HG03066 (cell line): ENCODE data around the gene TFF3.
"Not testable (repeated sequence)": the region's sequence is repeated elsewhere in the genome, so short reads cannot be mapped to it uniquely, and the experiment has no call there.

Experiments
- ATAC-seq: cut with Tn5 transposase; IDR thresholded peaks from one replicate; pipeline ENCODE4 v1.9.1; 2021; ENCODE audit warnings: low read depth; ENCODE audit not compliant: unreplicated experiment

TFF3 gene

GRCh38 chr21:42307106-42307505, 8.1 kb downstream of the TFF3 start:
- no peak for ATAC-seq

GRCh38 chr21:42306366-42307035, 8.7 kb downstream of the TFF3 start:
- no peak for ATAC-seq

GRCh38 chr21:42305707-42306147, 9.5 kb downstream of the TFF3 start:
- ATAC-seq = no peak

GRCh38 chr21:42304556-42305454, 10.4 kb downstream of the TFF3 start:
- ATAC-seq = no peak

GRCh38 chr21:42303443-42303842, 11.8 kb downstream of the TFF3 start:
- no peak for ATAC-seq

- no peak for ATAC-seq
Observed at GRCh38 chr21:42302794-42303193, 12.4 kb downstream of the TFF3 start.

- ATAC-seq = no peak
Observed at GRCh38 chr21:42302076-42302650, 13.0 kb downstream of the TFF3 start.

- ATAC-seq = no peak
Observed at GRCh38 chr21:42301371-42302075, 13.7 kb downstream of the TFF3 start.

GRCh38 chr21:42300956-42301355, 14.3 kb downstream of the TFF3 start:
- no peak for ATAC-seq

GRCh38 chr21:42300045-42300583, 15.1 kb downstream of the TFF3 start:
- ATAC-seq = no peak

- no peak for ATAC-seq
Observed at GRCh38 chr21:42299324-42300044, 15.7 kb downstream of the TFF3 start.

- ATAC-seq = no peak
Observed at GRCh38 chr21:42298657-42299056, 16.6 kb downstream of the TFF3 start.

- ATAC-seq = no peak
Observed at GRCh38 chr21:42298237-42298636, 17.0 kb downstream of the TFF3 start.

- ATAC-seq = no peak
Observed at GRCh38 chr21:42297377-42297776, 17.8 kb downstream of the TFF3 start.

- no peak for ATAC-seq
Observed at GRCh38 chr21:42296501-42296900, 18.7 kb downstream of the TFF3 start.

- ATAC-seq = no peak
Observed at GRCh38 chr21:42295845-42296244, 19.4 kb downstream of the TFF3 start.

- ATAC-seq = no peak
Observed at GRCh38 chr21:42294273-42294880, 20.8 kb downstream of the TFF3 start.

- no peak for ATAC-seq
Observed at GRCh38 chr21:42293649-42294272, 21.4 kb downstream of the TFF3 start.

GRCh38 chr21:42292563-42293142, 22.6 kb downstream of the TFF3 start:
- ATAC-seq = not testable (repeated sequence)
